Measurements from ENCODE around the gene STX7.

Gene STX7

DNA sequence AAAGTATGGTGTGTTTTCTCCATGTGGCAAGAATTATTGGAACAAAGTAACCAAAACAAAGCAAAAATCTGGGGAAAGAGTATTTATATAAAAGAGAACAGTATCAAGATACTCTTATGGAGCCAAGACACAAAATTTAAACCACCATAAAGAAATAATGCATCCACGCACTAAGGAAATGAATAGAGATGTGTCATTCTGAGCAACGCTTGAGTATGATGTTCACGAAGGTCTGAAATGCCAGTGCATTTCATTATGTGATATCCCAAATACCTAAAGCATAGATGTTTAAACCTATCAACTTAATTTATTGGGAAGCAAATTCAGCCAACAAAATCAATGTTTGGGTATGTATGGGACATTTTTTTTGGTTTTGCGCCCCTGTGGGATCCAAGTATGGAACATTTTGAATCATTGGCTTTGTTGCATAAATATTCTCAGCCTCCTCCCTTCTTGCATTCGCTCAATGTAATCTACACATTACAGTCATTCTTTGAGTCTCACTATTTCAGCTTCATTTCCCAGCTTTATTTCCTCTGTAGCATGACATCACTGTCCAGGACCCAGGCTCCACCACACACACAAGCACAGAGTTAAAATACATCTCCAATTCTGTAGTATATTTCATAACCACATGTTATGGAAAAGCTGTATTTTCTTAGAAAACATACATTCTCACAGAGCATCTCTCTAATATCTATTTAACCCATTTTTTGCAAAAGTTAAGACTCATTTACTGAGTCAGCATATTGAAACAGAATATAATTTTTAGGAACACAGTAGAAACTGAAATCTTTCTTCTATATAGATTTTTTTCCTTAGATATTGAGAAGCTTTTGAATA, 100.0 kb downstream of the STX7 start:
- TF ChIP-seq, protein P1, sequence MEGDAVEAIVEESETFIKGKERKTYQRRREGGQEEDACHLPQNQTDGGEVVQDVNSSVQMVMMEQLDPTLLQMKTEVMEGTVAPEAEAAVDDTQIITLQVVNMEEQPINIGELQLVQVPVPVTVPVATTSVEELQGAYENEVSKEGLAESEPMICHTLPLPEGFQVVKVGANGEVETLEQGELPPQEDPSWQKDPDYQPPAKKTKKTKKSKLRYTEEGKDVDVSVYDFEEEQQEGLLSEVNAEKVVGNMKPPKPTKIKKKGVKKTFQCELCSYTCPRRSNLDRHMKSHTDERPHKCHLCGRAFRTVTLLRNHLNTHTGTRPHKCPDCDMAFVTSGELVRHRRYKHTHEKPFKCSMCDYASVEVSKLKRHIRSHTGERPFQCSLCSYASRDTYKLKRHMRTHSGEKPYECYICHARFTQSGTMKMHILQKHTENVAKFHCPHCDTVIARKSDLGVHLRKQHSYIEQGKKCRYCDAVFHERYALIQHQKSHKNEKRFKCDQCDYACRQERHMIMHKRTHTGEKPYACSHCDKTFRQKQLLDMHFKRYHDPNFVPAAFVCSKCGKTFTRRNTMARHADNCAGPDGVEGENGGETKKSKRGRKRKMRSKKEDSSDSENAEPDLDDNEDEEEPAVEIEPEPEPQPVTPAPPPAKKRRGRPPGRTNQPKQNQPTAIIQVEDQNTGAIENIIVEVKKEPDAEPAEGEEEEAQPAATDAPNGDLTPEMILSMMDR (conservative IDR thresholded peaks at IDR 0.05; ENCODE audit: control insufficient read depth, insufficient read depth, low read depth, low read length) = no peak
- DNase-seq (ENCODE audit: low read depth) = no peak
- no peak overlapping the region for H3K4me3 ChIP-seq (ENCODE audit: control insufficient read depth, low read depth, low read length)

DNA sequence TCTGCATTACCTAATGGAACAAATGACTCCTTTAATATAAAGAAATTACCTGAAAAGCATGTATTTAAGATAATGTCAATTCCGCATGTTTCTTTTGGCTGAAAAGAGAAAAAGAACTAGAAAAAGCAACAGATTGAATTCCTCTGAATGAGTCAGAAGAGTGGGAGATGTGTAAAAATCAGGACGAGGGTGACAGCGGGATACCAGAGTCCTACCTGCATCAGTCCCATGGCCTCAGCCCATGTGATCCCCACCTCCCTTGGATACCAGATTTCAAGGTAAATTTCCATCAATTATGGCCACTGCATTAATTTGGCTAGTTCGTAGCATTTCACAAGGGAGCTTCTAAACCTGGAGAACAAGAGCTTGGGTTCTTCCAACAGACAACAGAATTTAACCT, 101.6 kb downstream of the STX7 start:
- H3K4me3 ChIP-seq (ENCODE audit: control insufficient read depth, low read depth, low read length) = no peak overlapping the region
- TF ChIP-seq, protein P1 (conservative IDR thresholded peaks at IDR 0.05; ENCODE audit: control insufficient read depth, insufficient read depth, low read depth, low read length) = no peak
- no peak for DNase-seq (ENCODE audit: low read depth)

- TF ChIP-seq, protein P1 (conservative IDR thresholded peaks at IDR 0.05; ENCODE audit: control insufficient read depth, insufficient read depth, low read depth, low read length) = no peak
- H3K4me3 ChIP-seq (ENCODE audit: control insufficient read depth, low read depth, low read length) = no peak overlapping the region
- no peak for DNase-seq (ENCODE audit: low read depth)
Observed at GRCh38 chr6:132410830-132411229, 102.1 kb downstream of the STX7 start.

DNA sequence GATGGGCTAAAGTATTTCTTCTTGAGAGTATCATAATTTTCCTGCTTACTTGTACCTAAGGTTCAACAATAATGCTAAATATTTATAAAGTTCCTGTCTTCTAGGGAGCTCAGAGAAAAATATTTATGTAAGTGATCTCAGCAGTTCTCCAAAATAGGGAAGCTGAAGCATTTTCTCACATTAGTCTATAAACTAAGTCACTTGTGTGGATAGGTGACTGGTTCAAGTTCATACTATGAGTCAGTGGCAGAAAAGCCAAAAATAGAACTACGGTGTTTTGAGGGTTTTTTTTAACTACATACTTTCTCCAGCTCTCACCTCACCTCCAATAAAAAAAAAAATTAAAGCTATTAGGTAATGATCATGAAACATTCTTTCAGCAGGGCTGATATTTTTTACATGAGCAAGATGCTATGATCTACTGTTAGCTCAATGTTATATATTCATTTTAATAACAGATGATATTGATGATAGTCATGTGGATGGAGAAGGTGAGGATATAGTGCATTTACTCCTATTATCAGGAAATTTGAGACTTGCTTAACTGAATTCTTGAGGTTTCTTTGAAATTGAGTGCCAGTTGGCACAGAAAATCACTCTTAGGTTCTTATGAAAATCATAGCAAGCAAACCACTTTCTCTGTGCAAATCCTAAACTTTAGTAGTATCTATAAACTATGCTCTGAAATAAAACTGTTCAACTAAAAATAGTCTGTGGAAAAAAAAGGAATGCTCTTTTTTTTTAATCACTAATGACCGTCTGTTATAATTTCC, 107.6 kb downstream of the STX7 start:
- H3K4me3 ChIP-seq (ENCODE audit: control insufficient read depth, low read depth, low read length) = no peak overlapping the region
- TF ChIP-seq, protein P1 (conservative IDR thresholded peaks at IDR 0.05; ENCODE audit: control insufficient read depth, insufficient read depth, low read depth, low read length) = no peak
- DNase-seq (ENCODE audit: low read depth) = peak; percentile 40

DNA sequence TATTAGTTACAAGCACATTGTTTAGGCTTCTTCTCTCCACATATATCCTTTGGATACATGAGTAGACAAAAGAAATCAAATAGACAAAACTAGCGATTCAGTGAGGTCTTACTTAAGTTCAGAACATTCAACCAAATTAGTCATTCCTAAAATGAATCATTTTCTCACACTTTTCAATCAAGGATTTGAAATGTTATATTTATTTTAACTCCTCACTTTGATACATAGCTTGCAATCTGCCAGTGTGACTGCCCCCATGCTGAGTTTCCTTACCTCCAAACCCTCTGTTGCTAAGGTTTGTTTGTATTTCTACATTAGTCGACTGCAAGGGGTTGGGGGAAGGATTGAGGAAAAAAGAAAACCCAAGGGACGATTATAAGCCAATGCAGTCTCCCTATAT, 108.2 kb downstream of the STX7 start:
- DNase-seq (ENCODE audit: low read depth) = peak; percentile 49
- TF ChIP-seq, protein P1 (conservative IDR thresholded peaks at IDR 0.05; ENCODE audit: control insufficient read depth, insufficient read depth, low read depth, low read length) = no peak
- H3K4me3 ChIP-seq (ENCODE audit: control insufficient read depth, low read depth, low read length) = no peak overlapping the region

GRCh38 chr6:132404330-132404729, 108.6 kb downstream of the STX7 start:
- TF ChIP-seq, protein P1 (conservative IDR thresholded peaks at IDR 0.05; ENCODE audit: control insufficient read depth, insufficient read depth, low read depth, low read length) = no peak
- DNase-seq (ENCODE audit: low read depth) = no peak
- H3K4me3 ChIP-seq (ENCODE audit: control insufficient read depth, low read depth, low read length) = no peak overlapping the region

Measured in fibroblast of mammary gland (primary cell).